ENCODE results near the gene DCAF4. TPM values are rescaled to one million over a fixed set of nuclear protein-coding genes. Genes with fewer than 3 reads are reported as not detected.

DCAF4 gene
- total RNA-seq, 1 donor from 2014 or later, result 26.0 TPM

DNA sequence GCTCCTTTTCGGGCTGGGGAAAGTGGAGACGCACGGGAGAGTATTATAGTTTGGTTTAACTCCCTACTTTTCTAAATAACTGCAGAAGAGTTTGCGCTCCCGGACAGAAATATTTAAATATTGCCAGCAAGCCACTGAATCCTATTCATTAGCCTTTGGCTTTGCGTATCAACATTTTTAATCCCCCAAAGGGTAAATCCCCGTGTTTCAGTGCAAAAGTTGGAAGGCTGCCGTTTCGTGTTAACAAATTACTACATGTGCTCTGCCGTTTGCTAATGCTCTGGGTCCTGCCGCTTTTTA lies 32.0 kb upstream of the DCAF4 start:
- no peak for TF ChIP-seq CTCF (IDR thresholded peaks at IDR 0.05)
- DNase-seq (ENCODE audit: low spot score), result no peak
- Mint-ChIP-seq H3K27me3 (ENCODE audit: low read depth) (peaks cover 4% of the 10 kb centered on the region), H3K4me1 (ENCODE audit: low read depth) (peaks cover 27% of the 10 kb centered on the region), H3K4me3 (ENCODE audit: unreplicated experiment) (peak overlapping the region; percentile 75), H3K27ac (ENCODE audit: unreplicated experiment) (peak overlapping the region; percentile 50), H3K36me3 (ENCODE audit: low read depth) (no peaks in the 10 kb centered on the region), H3K9me3 (ENCODE audit: low read depth) (no peaks in the 10 kb centered on the region)

- no peaks in the 10 kb centered on the region for H3K36me3 Mint-ChIP-seq (ENCODE audit: low read depth)
- H3K9me3 Mint-ChIP-seq (ENCODE audit: low read depth), result no peaks in the 10 kb centered on the region
- no peak for TF ChIP-seq CTCF (IDR thresholded peaks at IDR 0.05)
- peak overlapping the region; percentile 75 for H3K4me3 Mint-ChIP-seq (ENCODE audit: unreplicated experiment)
- H3K27ac Mint-ChIP-seq (ENCODE audit: unreplicated experiment), result peak overlapping the region; percentile 37
- peaks cover 4% of the 10 kb centered on the region for H3K27me3 Mint-ChIP-seq (ENCODE audit: low read depth)
- H3K4me1 Mint-ChIP-seq (ENCODE audit: low read depth), result peaks cover 27% of the 10 kb centered on the region
- DNase-seq (ENCODE audit: low spot score), result no peak
These were observed 31.5 kb upstream of the DCAF4 start for GRCh38 chr14:72894623-72895378.

DNA sequence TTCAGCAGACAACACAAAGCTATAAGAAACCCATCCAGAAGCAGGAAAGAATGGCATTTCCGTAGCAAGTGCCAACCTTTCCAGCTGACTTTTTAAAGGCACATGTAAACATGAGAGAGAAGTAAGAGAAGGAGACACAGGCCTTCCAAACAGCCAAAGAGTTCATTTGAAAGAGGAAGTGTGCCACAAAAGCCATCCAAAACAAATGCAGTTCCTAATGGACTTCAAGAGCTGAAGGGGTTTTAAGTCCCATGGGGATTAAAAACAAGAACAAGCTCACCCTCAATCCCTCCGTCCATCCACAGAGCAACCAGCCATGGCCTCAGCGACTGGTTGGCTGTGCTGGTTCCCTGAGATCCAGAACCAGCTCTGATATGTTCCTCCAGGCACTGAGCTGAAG lies 27.8 kb upstream of the DCAF4 start:
- no peak for TF ChIP-seq CTCF (IDR thresholded peaks at IDR 0.05)
- H3K36me3 Mint-ChIP-seq (ENCODE audit: low read depth), result no peaks in the 10 kb centered on the region
- peaks cover 14% of the 10 kb centered on the region for H3K4me1 Mint-ChIP-seq (ENCODE audit: low read depth)
- no peak for DNase-seq (ENCODE audit: low spot score)
- H3K27me3 Mint-ChIP-seq (ENCODE audit: low read depth), result no peaks in the 10 kb centered on the region
- H3K27ac Mint-ChIP-seq (ENCODE audit: unreplicated experiment), result no peak overlapping the region
- peaks cover 6% of the 10 kb centered on the region for H3K9me3 Mint-ChIP-seq (ENCODE audit: low read depth)
- no peak overlapping the region for H3K4me3 Mint-ChIP-seq (ENCODE audit: unreplicated experiment)

- Mint-ChIP-seq H3K27ac (ENCODE audit: unreplicated experiment) (no peak overlapping the region), H3K27me3 (ENCODE audit: low read depth) (no peaks in the 10 kb centered on the region), H3K9me3 (ENCODE audit: low read depth) (peaks cover 6% of the 10 kb centered on the region), H3K36me3 (ENCODE audit: low read depth) (no peaks in the 10 kb centered on the region), H3K4me3 (ENCODE audit: unreplicated experiment) (no peak overlapping the region), H3K4me1 (ENCODE audit: low read depth) (peaks cover 14% of the 10 kb centered on the region)
- TF ChIP-seq CTCF (IDR thresholded peaks at IDR 0.05), result no peak
- no peak for DNase-seq (ENCODE audit: low spot score)
These were observed 24.9 kb upstream of the DCAF4 start for GRCh38 chr14:72901361-72901760.

- Mint-ChIP-seq H3K4me3 (ENCODE audit: unreplicated experiment) (no peak overlapping the region), H3K27ac (ENCODE audit: unreplicated experiment) (no peak overlapping the region), H3K27me3 (ENCODE audit: low read depth) (no peaks in the 10 kb centered on the region), H3K9me3 (ENCODE audit: low read depth) (peaks cover 6% of the 10 kb centered on the region), H3K36me3 (ENCODE audit: low read depth) (no peaks in the 10 kb centered on the region), H3K4me1 (ENCODE audit: low read depth) (peaks cover 30% of the 10 kb centered on the region)
- no peak for DNase-seq (ENCODE audit: low spot score)
- no peak for TF ChIP-seq CTCF (IDR thresholded peaks at IDR 0.05)
These were observed 23.3 kb upstream of the DCAF4 start for GRCh38 chr14:72902801-72903530.
